H9 (cell line): Measurements from ENCODE around the gene UBE2G1. TPM values are rescaled to one million over a fixed set of nuclear protein-coding genes. Genes with fewer than 3 reads are reported as not detected.

ENCODE experiments used
- DNase-seq: peaks from one replicate; pipeline ENCODE4 v3.0.0-alpha.2; 2017
- H2AFZ ChIP-seq: one replicate; pipeline ENCODE4 v1.6.1; 2013; ENCODE audit warnings: mild to moderate bottlenecking, low read length, control low read depth, moderate library complexity
- H2AK5ac ChIP-seq: 2 replicates; pipeline ENCODE4 v1.6.1; 2013; ENCODE audit warnings: low read length, control low read depth, mixed read lengths; ENCODE audit not compliant: insufficient read length
- H2BK120ac ChIP-seq: one replicate; pipeline ENCODE4 v1.6.1; 2013; ENCODE audit warnings: low read depth, mild to moderate bottlenecking, low read length, control low read depth, inconsistent platforms; ENCODE audit not compliant: poor library complexity, severe bottlenecking
- H2BK12ac ChIP-seq: 2 replicates; pipeline ENCODE4 v1.6.1; 2013; ENCODE audit warnings: low read length, control low read depth, mixed read lengths, low read depth; ENCODE audit not compliant: insufficient read length
- H2BK15ac ChIP-seq: 2 replicates; pipeline ENCODE4 v1.6.1; 2013; ENCODE audit warnings: low read depth, low read length, control low read depth
- H2BK20ac ChIP-seq: one replicate; pipeline ENCODE4 v1.6.1; 2013; ENCODE audit warnings: low read depth, mild to moderate bottlenecking, low read length, control low read depth, inconsistent platforms; ENCODE audit not compliant: poor library complexity, severe bottlenecking
- H2BK5ac ChIP-seq: 2 replicates; pipeline ENCODE4 v1.6.1; 2013; ENCODE audit warnings: low read length, control low read depth, mixed read lengths; ENCODE audit not compliant: insufficient read length
- H3K14ac ChIP-seq: 2 replicates; pipeline ENCODE4 v1.6.1; 2013; ENCODE audit warnings: low read length, control low read depth; ENCODE audit not compliant: insufficient read depth
- H3K18ac ChIP-seq: 2 replicates; pipeline ENCODE4 v1.6.1; 2013; ENCODE audit warnings: low read depth, mild to moderate bottlenecking, mixed read lengths, low read length, control low read depth; ENCODE audit not compliant: insufficient read length
- H3K23ac ChIP-seq: 2 replicates; pipeline ENCODE4 v1.6.1; 2013; ENCODE audit warnings: low read length, control low read depth, mixed read lengths, low read depth; ENCODE audit not compliant: insufficient read length
- H3K23me2 ChIP-seq: 2 replicates; pipeline ENCODE4 v1.6.1; 2013; ENCODE audit warnings: low read depth, mild to moderate bottlenecking, mixed read lengths, low read length, control low read depth; ENCODE audit not compliant: insufficient read length, poor library complexity, severe bottlenecking
- H3K27ac ChIP-seq: 2 replicates; pipeline ENCODE4 v1.5.1; 2013; ENCODE audit warnings: low read length, control low read depth, mixed read lengths, low read depth; ENCODE audit not compliant: insufficient read length
- H3K27me3 ChIP-seq: 2 replicates; pipeline ENCODE4 v1.6.1; 2013; ENCODE audit warnings: low read length, control low read depth, inconsistent platforms; ENCODE audit not compliant: insufficient read depth
- H3K4ac ChIP-seq: 2 replicates; pipeline ENCODE4 v1.6.1; 2013; ENCODE audit warnings: low read depth, mild to moderate bottlenecking, control low read depth, inconsistent platforms, low read length, moderate library complexity
- H3K4me1 ChIP-seq: 2 replicates; pipeline ENCODE4 v1.6.1; 2013; ENCODE audit warnings: low read length, control low read depth, inconsistent platforms; ENCODE audit not compliant: insufficient read depth
- H3K4me2 ChIP-seq: 2 replicates; pipeline ENCODE4 v1.6.1; 2013; ENCODE audit warnings: low read length, control low read depth, mixed read lengths; ENCODE audit not compliant: insufficient read length, insufficient read depth
- H3K56ac ChIP-seq: 2 replicates; pipeline ENCODE4 v1.6.1; 2013; ENCODE audit warnings: low read depth, mild to moderate bottlenecking, mixed read lengths, low read length, control low read depth; ENCODE audit not compliant: insufficient read length
- H3K79me1 ChIP-seq: 2 replicates; pipeline ENCODE4 v1.6.1; 2013; ENCODE audit warnings: low read depth, mild to moderate bottlenecking, moderate library complexity, low read length, control low read depth, inconsistent platforms; ENCODE audit not compliant: insufficient read depth, poor library complexity, severe bottlenecking
- H3K79me2 ChIP-seq: 2 replicates; pipeline ENCODE4 v1.6.1; 2013; ENCODE audit warnings: low read length, control low read depth, inconsistent platforms; ENCODE audit not compliant: insufficient read depth
- H3K9ac ChIP-seq: 2 replicates; pipeline ENCODE4 v1.6.1; 2013; ENCODE audit warnings: low read length, control low read depth, mixed read lengths; ENCODE audit not compliant: insufficient read length; ENCODE audit errors: extremely low read depth
- H3K9me3 ChIP-seq: one replicate; pipeline ENCODE4 v1.6.1; 2013; ENCODE audit warnings: low read depth, low read length, inconsistent platforms; ENCODE audit not compliant: control insufficient read depth
- H3T11ph ChIP-seq: one replicate; pipeline ENCODE4 v1.6.1; 2013; ENCODE audit warnings: mild to moderate bottlenecking, low read length, control low read depth, inconsistent platforms
- H4K20me1 ChIP-seq: one replicate; pipeline ENCODE4 v1.6.1; 2013; ENCODE audit not compliant: control insufficient read depth, insufficient read length, insufficient read depth
- H4K5ac ChIP-seq: 2 replicates; pipeline ENCODE4 v1.6.1; 2013; ENCODE audit warnings: low read depth, mild to moderate bottlenecking, mixed read lengths, low read length, control low read depth; ENCODE audit not compliant: insufficient read length
- H4K8ac ChIP-seq: replicated peaks from 2 replicates; pipeline ENCODE4 v1.6.1; 2013; ENCODE audit warnings: low read length, control low read depth, mixed read lengths, low read depth; ENCODE audit not compliant: insufficient read length
- H4K91ac ChIP-seq: 2 replicates; pipeline ENCODE4 v1.6.1; 2013; ENCODE audit warnings: low read depth, mild to moderate bottlenecking, moderate library complexity, mixed read lengths, low read length, control low read depth; ENCODE audit not compliant: insufficient read length
- H3K27ac Mint-ChIP-seq, 3 experiments: 2 replicates in 2 of 3; 3 replicates in 1 of 3; pipeline ENCODE4 v1.8.0; 2020 to 2021; ENCODE audit warnings: mixed read lengths in 3 of 3, mild to moderate bottlenecking in 1 of 3, moderate library complexity in 1 of 3
- H3K27me3 Mint-ChIP-seq: 2 replicates; pipeline ENCODE4 v1.8.0; 2021; ENCODE audit warnings: low read depth, mild to moderate bottlenecking, moderate library complexity, mixed read lengths
- H3K36me3 Mint-ChIP-seq, 3 experiments: 2 replicates in 2 of 3; 3 replicates in 1 of 3; pipeline ENCODE4 v1.8.0; 2020 to 2021; ENCODE audit warnings: low read depth in 3 of 3, mixed read lengths in 3 of 3; ENCODE audit not compliant: insufficient read depth in 1 of 3
- H3K4me1 Mint-ChIP-seq, 2 experiments: 2 replicates each; pipeline ENCODE4 v1.8.0; 2020; ENCODE audit warnings: mixed read lengths in 2 of 2
- H3K4me3 Mint-ChIP-seq, 2 experiments: 2 replicates in 1 of 2; 3 replicates in 1 of 2; pipeline ENCODE4 v1.8.0; 2020 to 2021; ENCODE audit warnings: mild to moderate bottlenecking in 2 of 2, mixed read lengths in 2 of 2, moderate library complexity in 1 of 2
- H3K9me3 Mint-ChIP-seq, 2 experiments: 2 replicates in 1 of 2; 3 replicates in 1 of 2; pipeline ENCODE4 v1.8.0; 2020; ENCODE audit warnings: mild to moderate bottlenecking in 2 of 2, mixed read lengths in 2 of 2, moderate library complexity in 1 of 2
- WGBS: extraction: QIAGEN DNeasy Blood & Tissue Kit; methylation state at CpG from one replicate; pipeline ENCODE4 v1.1.7; 2013; ENCODE audit warnings: missing lambda C conversion rate, low lambda C conversion rate, mixed read lengths; ENCODE audit not compliant: insufficient read length; ENCODE audit errors: extremely low coverage; 5-methylcytosine and 5-hydroxymethylcytosine counted together
- total RNA-seq: library from RNA; stranded (reverse); gene quantifications from 2 replicates; pipeline ENCODE4 v1.2.1, GENCODE V29; 2021
- TF ChIP-seq, protein P1 (sequence below): fragments of 200-600 bp; sonication (generic); conservative IDR thresholded peaks from 3 replicates; pipeline ENCODE4 v1.8.0; 2021; ENCODE audit warnings: antibody characterized with exemption, mild to moderate bottlenecking

UBE2G1 gene
- total RNA-seq, 1 experiment from 2014 or later = 188 TPM

- peaks cover 30% of the 10 kb centered on the region; the same call in 1 of the 2 replicates for H3K79me2 ChIP-seq
- peak overlapping the region; percentile 40 for H3K4me2 ChIP-seq
- no peak overlapping the region for H3K23ac ChIP-seq
- H3K27me3 ChIP-seq = no peaks in the 10 kb centered on the region
- WGBS = no CpG with 5 or more reads among the region's 82 CpGs
- Mint-ChIP-seq H3K27me3 (no peaks in the 10 kb centered on the region), H3K36me3 (peaks cover 16 to 34% (median 28%) of the 10 kb centered on the region in 3 experiments), H3K4me3 (peak overlapping the region; percentile 84 to 94), H3K4me1 (peaks cover 21 to 26% of the 10 kb centered on the region in 2 experiments), H3K27ac (no peak overlapping the region), H3K9me3 (peaks cover 0 to 4% of the 10 kb centered on the region in 2 experiments; a peak in 2 of 5 replicates)
- H2BK120ac ChIP-seq = no peak overlapping the region
- TF ChIP-seq, protein P1, sequence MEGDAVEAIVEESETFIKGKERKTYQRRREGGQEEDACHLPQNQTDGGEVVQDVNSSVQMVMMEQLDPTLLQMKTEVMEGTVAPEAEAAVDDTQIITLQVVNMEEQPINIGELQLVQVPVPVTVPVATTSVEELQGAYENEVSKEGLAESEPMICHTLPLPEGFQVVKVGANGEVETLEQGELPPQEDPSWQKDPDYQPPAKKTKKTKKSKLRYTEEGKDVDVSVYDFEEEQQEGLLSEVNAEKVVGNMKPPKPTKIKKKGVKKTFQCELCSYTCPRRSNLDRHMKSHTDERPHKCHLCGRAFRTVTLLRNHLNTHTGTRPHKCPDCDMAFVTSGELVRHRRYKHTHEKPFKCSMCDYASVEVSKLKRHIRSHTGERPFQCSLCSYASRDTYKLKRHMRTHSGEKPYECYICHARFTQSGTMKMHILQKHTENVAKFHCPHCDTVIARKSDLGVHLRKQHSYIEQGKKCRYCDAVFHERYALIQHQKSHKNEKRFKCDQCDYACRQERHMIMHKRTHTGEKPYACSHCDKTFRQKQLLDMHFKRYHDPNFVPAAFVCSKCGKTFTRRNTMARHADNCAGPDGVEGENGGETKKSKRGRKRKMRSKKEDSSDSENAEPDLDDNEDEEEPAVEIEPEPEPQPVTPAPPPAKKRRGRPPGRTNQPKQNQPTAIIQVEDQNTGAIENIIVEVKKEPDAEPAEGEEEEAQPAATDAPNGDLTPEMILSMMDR = no peak
- peak overlapping the region; percentile 40 for H3K18ac ChIP-seq
- no peak overlapping the region for H3T11ph ChIP-seq
- no peak overlapping the region for H4K8ac ChIP-seq
- H3K27ac ChIP-seq = no peak overlapping the region
- no peak overlapping the region for H2BK12ac ChIP-seq
- no peak overlapping the region for H3K4ac ChIP-seq
- H2AFZ ChIP-seq = no peak overlapping the region
- H2AK5ac ChIP-seq = no peak overlapping the region
- H4K5ac ChIP-seq = no peak overlapping the region
- H3K14ac ChIP-seq = peak overlapping the region; percentile 53
- peak overlapping the region; percentile 68 for H3K9ac ChIP-seq
- H3K23me2 ChIP-seq = peaks cover 6% of the 10 kb centered on the region
- no peaks in the 10 kb centered on the region for H3K79me1 ChIP-seq
- peak; percentile 63 for DNase-seq
- H3K56ac ChIP-seq = no peak overlapping the region
- H2BK5ac ChIP-seq = no peak overlapping the region
- no peaks in the 10 kb centered on the region for H3K4me1 ChIP-seq
- no peak overlapping the region for H2BK20ac ChIP-seq
- H4K91ac ChIP-seq = peak overlapping the region; percentile 75
- no peak overlapping the region for H2BK15ac ChIP-seq
- no peaks in the 10 kb centered on the region for H4K20me1 ChIP-seq
- H3K9me3 ChIP-seq = no peaks in the 10 kb centered on the region
These were observed 698 bp downstream of the UBE2G1 start for GRCh38 chr17:4365628-4366326.
